WTC11 (cell line): ENCODE results near the gene CATSPER1. TPM values are rescaled to one million over a fixed set of nuclear protein-coding genes. Genes with fewer than 3 reads are reported as not detected.

Source experiments
- ATAC-seq: fragments of 200-7000 bp; cut with Tn5 transposase; 2 replicates; pipeline ENCODE4 v1.10.0; 2021; ENCODE audit warnings: mild to moderate bottlenecking, moderate library complexity
- CTCF ChIA-PET: fragments of 300-600 bp; sonication (Branson Sonifier 250); formaldehyde crosslinking; loops from one replicate; lab custom pipeline; 2021; ENCODE audit warnings: antibody characterized with exemption; lab: Charles Lee
- POLR2A ChIA-PET: fragments of 350-600 bp; sonication (Branson Sonifier 250); formaldehyde crosslinking; loops from one replicate; lab custom pipeline; 2021; ENCODE audit warnings: antibody characterized with exemption; lab: Charles Lee
- DNase-seq: peaks from one replicate; pipeline ENCODE4 v3.0.0; 2021; ENCODE audit warnings: low spot score
- H3K27ac Mint-ChIP-seq: 2 replicates; pipeline ENCODE4 v1.8.0; 2021; ENCODE audit warnings: mixed read lengths
- H3K27me3 Mint-ChIP-seq: 2 replicates; pipeline ENCODE4 v1.8.0; 2021; ENCODE audit warnings: low read depth, mild to moderate bottlenecking, moderate library complexity, mixed read lengths
- H3K36me3 Mint-ChIP-seq: 2 replicates; pipeline ENCODE4 v1.8.0; 2021; ENCODE audit warnings: mixed read lengths
- H3K4me1 Mint-ChIP-seq: 2 replicates; pipeline ENCODE4 v1.8.0; 2022; ENCODE audit warnings: mixed read lengths
- H3K4me3 Mint-ChIP-seq: 2 replicates; pipeline ENCODE4 v1.8.0; 2021; ENCODE audit warnings: mild to moderate bottlenecking, moderate library complexity, mixed read lengths
- H3K9me3 Mint-ChIP-seq: 2 replicates; pipeline ENCODE4 v1.8.0; 2021; ENCODE audit warnings: mixed read lengths
- ATF1 ChIP-seq: sonication (generic); formaldehyde crosslinking; IDR thresholded peaks from 2 replicates; pipeline ENCODE4 v1.8.1; 2023; ENCODE audit warnings: mild to moderate bottlenecking, moderate library complexity, missing genetic modification reagents
- CREB1 ChIP-seq: sonication (generic); formaldehyde crosslinking; IDR thresholded peaks from 2 replicates; pipeline ENCODE4 v1.8.0; 2023; ENCODE audit warnings: mild to moderate bottlenecking, missing genetic modification reagents
- ELF4 ChIP-seq: sonication (generic); formaldehyde crosslinking; IDR thresholded peaks from 2 replicates; pipeline ENCODE4 v1.8.1; 2022; ENCODE audit warnings: low read depth, mild to moderate bottlenecking, moderate library complexity, missing genetic modification reagents
- FOXJ3 ChIP-seq: sonication (generic); formaldehyde crosslinking; IDR thresholded peaks from 2 replicates; pipeline ENCODE4 v1.9.0; 2021; ENCODE audit warnings: missing genetic modification reagents, mild to moderate bottlenecking, borderline replicate concordance
- GRHL2 ChIP-seq: fragments of 250-450 bp; sonication (Bioruptor Pico); IDR thresholded peaks from 2 replicates; pipeline ENCODE4 v1.8.0; 2022; ENCODE audit warnings: mild to moderate bottlenecking, moderate library complexity; ENCODE audit not compliant: insufficient replicate concordance, severe bottlenecking
- JAZF1 ChIP-seq: fragments of 250-450 bp; sonication (Bioruptor Pico); IDR thresholded peaks from 2 replicates; pipeline ENCODE4 v1.9.0; 2021; ENCODE audit warnings: moderate library complexity, mild to moderate bottlenecking, inconsistent platforms
- JUN ChIP-seq: sonication (generic); formaldehyde crosslinking; IDR thresholded peaks from 2 replicates; pipeline ENCODE4 v1.8.0; 2023; ENCODE audit warnings: mild to moderate bottlenecking, missing genetic modification reagents
- KAT7 ChIP-seq: sonication (generic); formaldehyde crosslinking; IDR thresholded peaks from 2 replicates; pipeline ENCODE4 v1.8.1; 2023; ENCODE audit warnings: missing genetic modification reagents, mild to moderate bottlenecking, borderline replicate concordance
- ZNF138 ChIP-seq: sonication (generic); formaldehyde crosslinking; conservative IDR thresholded peaks from 2 replicates; pipeline ENCODE4 v1.8.1; 2022; ENCODE audit warnings: mild to moderate bottlenecking, moderate library complexity, missing genetic modification reagents
- ZNF281 ChIP-seq: sonication (generic); formaldehyde crosslinking; IDR thresholded peaks from 2 replicates; pipeline ENCODE4 v1.8.0; 2023; ENCODE audit warnings: mild to moderate bottlenecking, missing genetic modification reagents
- total RNA-seq: library from RNA; stranded (reverse); gene quantifications from 3 replicates; pipeline ENCODE4 v1.2.3, GENCODE V29; 2021
- TF ChIP-seq, protein P1 (sequence below): fragments of 250-450 bp; sonication (Bioruptor Pico); conservative IDR thresholded peaks from 2 replicates; pipeline ENCODE4 v1.9.0; 2021; ENCODE audit warnings: mild to moderate bottlenecking
- TF ChIP-seq, protein P2 (sequence below): sonication (generic); formaldehyde crosslinking; IDR thresholded peaks from 2 replicates; pipeline ENCODE4 v1.8.1; 2023; ENCODE audit warnings: mild to moderate bottlenecking, missing genetic modification reagents, moderate library complexity
- TF ChIP-seq, protein P3 (sequence below): sonication (generic); formaldehyde crosslinking; conservative IDR thresholded peaks from 2 replicates; pipeline ENCODE4 v1.8.1; 2023; ENCODE audit warnings: mild to moderate bottlenecking, low read depth, missing genetic modification reagents, moderate library complexity
- TF ChIP-seq, protein P4 (sequence below): fragments of 250-450 bp; sonication (Bioruptor Pico); IDR thresholded peaks from 2 replicates; pipeline ENCODE4 v1.9.0; 2021; ENCODE audit warnings: mild to moderate bottlenecking
- TF ChIP-seq, protein P5 (sequence below): sonication (generic); formaldehyde crosslinking; IDR thresholded peaks from 2 replicates; pipeline ENCODE4 v1.8.0; 2022; ENCODE audit warnings: mild to moderate bottlenecking, missing genetic modification reagents

Gene CATSPER1
- total RNA-seq, 1 experiment from 2014 or later = not detected

- TF ChIP-seq JAZF1 = no peak
- TF ChIP-seq, protein P1, sequence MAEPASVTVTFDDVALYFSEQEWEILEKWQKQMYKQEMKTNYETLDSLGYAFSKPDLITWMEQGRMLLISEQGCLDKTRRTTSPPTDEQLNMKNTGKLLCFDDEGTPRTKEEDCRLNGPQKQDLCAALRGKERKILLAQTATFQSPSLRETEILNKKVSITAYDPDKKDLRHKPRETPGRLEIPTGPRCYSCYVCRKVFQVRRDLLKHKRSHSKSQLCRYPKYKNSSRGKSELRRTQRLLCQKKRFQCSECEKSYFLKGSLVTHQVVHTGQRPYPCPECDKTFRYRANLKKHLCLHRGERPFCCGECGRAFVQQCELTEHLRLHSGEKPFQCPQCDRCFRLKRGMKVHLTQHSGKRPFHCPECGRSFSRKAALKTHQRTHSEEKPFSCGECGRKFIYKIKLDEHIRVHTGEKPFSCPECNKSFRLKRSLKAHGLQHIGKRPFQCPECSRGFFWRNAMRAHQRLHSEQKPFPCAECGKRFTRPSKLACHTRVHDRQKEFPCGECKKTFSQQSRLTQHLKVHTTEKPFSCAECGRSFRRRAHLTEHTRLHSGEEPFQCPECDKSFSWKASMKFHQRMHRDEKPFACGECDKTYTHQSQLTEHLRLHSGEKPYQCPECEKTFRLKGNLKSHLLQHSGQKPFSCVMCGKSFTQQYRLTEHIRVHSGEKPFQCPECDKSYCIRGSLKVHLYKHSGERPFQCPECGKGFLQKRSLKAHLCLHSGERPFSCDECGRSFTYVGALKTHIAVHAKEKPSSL (CRISPR knock-in tag) = no peak
- TF ChIP-seq, protein P2, sequence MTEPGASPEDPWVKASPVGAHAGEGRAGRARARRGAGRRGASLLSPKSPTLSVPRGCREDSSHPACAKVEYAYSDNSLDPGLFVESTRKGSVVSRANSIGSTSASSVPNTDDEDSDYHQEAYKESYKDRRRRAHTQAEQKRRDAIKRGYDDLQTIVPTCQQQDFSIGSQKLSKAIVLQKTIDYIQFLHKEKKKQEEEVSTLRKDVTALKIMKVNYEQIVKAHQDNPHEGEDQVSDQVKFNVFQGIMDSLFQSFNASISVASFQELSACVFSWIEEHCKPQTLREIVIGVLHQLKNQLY = no peak
- no peak for TF ChIP-seq ZNF138 (CRISPR knock-in tag)
- TF ChIP-seq FOXJ3 = no peak
- TF ChIP-seq, protein P3, sequence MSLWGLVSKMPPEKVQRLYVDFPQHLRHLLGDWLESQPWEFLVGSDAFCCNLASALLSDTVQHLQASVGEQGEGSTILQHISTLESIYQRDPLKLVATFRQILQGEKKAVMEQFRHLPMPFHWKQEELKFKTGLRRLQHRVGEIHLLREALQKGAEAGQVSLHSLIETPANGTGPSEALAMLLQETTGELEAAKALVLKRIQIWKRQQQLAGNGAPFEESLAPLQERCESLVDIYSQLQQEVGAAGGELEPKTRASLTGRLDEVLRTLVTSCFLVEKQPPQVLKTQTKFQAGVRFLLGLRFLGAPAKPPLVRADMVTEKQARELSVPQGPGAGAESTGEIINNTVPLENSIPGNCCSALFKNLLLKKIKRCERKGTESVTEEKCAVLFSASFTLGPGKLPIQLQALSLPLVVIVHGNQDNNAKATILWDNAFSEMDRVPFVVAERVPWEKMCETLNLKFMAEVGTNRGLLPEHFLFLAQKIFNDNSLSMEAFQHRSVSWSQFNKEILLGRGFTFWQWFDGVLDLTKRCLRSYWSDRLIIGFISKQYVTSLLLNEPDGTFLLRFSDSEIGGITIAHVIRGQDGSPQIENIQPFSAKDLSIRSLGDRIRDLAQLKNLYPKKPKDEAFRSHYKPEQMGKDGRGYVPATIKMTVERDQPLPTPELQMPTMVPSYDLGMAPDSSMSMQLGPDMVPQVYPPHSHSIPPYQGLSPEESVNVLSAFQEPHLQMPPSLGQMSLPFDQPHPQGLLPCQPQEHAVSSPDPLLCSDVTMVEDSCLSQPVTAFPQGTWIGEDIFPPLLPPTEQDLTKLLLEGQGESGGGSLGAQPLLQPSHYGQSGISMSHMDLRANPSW = no peak
Observed at GRCh38 chr11:66062408-66062807, 36.1 kb upstream of the CATSPER1 start (continued).

- no peak for DNase-seq
- H3K9me3 Mint-ChIP-seq = 0 out of 2 replicates have a peak, but pooled peaks cover 3% of the 10 kb centered on the region
- CTCF ChIA-PET = interaction anchor here (0.6 kb wide), 1 partner anchor 256 kb away, joined by 3 read pairs; the partner anchor contains the start of gene CD248
- no peak overlapping the region for H3K27ac Mint-ChIP-seq
- TF ChIP-seq JUN (CRISPR knock-in tag) = no peak
- TF ChIP-seq KAT7 (CRISPR knock-in tag) = no peak
- TF ChIP-seq ELF4 (CRISPR knock-in tag) = no peak
- TF ChIP-seq GRHL2 (CRISPR knock-in tag) = no peak
- TF ChIP-seq, protein P4, sequence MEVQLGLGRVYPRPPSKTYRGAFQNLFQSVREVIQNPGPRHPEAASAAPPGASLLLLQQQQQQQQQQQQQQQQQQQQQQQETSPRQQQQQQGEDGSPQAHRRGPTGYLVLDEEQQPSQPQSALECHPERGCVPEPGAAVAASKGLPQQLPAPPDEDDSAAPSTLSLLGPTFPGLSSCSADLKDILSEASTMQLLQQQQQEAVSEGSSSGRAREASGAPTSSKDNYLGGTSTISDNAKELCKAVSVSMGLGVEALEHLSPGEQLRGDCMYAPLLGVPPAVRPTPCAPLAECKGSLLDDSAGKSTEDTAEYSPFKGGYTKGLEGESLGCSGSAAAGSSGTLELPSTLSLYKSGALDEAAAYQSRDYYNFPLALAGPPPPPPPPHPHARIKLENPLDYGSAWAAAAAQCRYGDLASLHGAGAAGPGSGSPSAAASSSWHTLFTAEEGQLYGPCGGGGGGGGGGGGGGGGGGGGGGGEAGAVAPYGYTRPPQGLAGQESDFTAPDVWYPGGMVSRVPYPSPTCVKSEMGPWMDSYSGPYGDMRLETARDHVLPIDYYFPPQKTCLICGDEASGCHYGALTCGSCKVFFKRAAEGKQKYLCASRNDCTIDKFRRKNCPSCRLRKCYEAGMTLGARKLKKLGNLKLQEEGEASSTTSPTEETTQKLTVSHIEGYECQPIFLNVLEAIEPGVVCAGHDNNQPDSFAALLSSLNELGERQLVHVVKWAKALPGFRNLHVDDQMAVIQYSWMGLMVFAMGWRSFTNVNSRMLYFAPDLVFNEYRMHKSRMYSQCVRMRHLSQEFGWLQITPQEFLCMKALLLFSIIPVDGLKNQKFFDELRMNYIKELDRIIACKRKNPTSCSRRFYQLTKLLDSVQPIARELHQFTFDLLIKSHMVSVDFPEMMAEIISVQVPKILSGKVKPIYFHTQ (CRISPR knock-in tag) = no peak
- TF ChIP-seq ZNF281 (CRISPR knock-in tag) = no peak
- TF ChIP-seq ATF1 = no peak
- TF ChIP-seq, protein P5, sequence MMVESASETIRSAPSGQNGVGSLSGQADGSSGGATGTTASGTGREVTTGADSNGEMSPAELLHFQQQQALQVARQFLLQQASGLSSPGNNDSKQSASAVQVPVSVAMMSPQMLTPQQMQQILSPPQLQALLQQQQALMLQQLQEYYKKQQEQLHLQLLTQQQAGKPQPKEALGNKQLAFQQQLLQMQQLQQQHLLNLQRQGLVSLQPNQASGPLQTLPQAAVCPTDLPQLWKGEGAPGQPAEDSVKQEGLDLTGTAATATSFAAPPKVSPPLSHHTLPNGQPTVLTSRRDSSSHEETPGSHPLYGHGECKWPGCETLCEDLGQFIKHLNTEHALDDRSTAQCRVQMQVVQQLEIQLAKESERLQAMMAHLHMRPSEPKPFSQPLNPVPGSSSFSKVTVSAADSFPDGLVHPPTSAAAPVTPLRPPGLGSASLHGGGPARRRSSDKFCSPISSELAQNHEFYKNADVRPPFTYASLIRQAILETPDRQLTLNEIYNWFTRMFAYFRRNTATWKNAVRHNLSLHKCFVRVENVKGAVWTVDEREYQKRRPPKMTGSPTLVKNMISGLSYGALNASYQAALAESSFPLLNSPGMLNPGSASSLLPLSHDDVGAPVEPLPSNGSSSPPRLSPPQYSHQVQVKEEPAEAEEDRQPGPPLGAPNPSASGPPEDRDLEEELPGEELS (CRISPR knock-in tag) = no peak
- TF ChIP-seq CREB1 (CRISPR knock-in tag) = no peak
- TF ChIP-seq, all 79 proteins: peak for 0
- POLR2A ChIA-PET = no interaction called here
- Mint-ChIP-seq H3K36me3 (peaks cover 89% of the 10 kb centered on the region), H3K4me1 (no peaks in the 10 kb centered on the region), H3K4me3 (no peak overlapping the region), H3K27me3 (no peaks in the 10 kb centered on the region)
- ATAC-seq = no peak
Observed at GRCh38 chr11:66061268-66061667, 35.0 kb upstream of the CATSPER1 start.
